NCI-H1417 treated with DMSO at 0.1 percent for 48 hours (cell line): Measurements from ENCODE around the gene ABCA7.
"Not testable (repeated sequence)": the region's sequence is repeated elsewhere in the genome, so short reads cannot be mapped to it uniquely, and the experiment has no call there.

Source experiments
- DNase-seq: peaks from one replicate; lab custom pipeline; 2025; lab: John Stamatoyannopoulos, UW

Gene ABCA7

DNA sequence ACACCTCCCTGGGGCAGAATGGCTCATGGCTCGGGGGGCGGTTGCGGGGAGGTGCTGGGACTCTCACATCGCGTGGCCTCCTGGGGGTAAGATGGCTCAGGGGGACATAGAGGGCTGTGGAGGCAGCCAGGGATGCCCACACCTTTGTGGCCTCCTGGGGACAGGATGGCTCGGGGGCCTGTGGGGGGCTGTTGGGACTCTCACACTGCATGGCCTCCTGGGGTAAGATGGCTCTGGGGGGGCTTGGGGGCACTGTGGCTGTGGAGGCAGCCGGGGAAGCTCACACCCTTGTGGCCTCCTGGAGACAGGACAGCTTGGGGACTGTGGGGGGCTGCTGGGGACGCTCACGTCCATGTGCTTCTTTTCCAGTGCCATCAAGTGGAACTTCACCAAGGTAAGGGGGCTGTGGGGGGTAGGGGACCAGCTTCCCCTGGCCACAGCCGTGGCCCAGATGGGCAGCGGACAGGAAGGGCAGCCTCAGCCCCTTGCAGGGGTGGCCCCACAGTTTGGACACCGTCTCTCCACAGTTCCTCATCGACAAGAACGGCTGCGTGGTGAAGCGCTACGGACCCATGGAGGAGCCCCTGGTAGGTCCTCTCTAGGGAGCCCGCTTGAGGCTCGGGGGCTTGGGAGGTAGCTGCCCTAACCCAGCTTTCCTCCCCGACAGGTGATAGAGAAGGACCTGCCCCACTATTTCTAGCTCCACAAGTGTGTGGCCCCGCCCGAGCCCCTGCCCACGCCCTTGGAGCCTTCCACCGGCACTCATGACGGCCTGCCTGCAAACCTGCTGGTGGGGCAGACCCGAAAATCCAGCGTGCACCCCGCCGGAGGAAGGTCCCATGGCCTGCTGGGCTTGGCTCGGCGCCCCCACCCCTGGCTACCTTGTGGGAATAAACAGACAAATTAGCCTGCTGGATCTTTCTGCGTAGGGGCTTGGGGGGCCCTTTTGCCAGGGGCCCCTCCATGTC is 66.2 kb downstream of the ABCA7 start:
- no peak for DNase-seq

GRCh38 chr19:1106841-1107660 is 67.1 kb downstream of the ABCA7 start:
- no peak for DNase-seq

GRCh38 chr19:1107661-1108261 is 67.9 kb downstream of the ABCA7 start:
- no peak for DNase-seq

DNA sequence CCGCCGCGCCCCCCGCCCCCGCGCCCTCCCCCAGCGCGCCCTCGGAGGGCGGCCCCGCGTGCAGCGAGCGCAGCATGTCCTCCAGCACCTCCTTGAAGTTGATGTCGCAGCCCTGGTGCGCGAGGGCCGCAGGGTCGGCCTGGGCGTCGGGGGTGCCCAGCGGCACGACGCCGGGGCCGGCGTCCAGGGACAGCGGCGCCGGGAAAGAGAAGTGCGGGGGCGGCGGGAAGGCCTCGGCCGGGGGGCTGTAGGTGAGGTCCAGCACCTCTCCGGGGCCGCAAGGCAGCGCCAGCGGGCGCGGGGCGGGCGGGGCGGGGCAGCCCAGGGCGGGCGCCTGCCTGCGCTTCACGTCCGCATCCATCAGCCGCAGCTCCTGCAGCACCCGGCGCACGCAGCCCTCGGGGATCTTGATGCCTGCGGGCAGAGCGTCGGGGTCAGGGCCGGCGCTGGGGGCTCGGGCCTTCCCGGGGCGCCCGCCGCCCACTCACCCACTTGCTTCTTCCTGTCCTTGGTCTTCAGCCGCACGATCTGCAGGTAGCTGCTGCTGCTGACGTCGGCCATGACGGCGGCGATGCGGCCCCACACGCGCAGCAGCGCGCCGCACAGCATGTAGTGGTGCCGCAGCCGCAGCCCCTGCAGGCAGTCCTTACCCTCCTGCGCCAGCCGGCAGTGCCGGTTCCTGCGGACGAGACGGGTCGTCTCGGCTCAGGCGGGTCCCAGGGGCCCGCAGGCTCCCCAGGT is 68.6 kb downstream of the ABCA7 start:
- no peak for DNase-seq

- no peak for DNase-seq
Measured at GRCh38 chr19:1109032-1109551, 69.2 kb downstream of the ABCA7 start.

- no peak for DNase-seq
Measured at GRCh38 chr19:1109697-1110671, 70.1 kb downstream of the ABCA7 start.

DNA sequence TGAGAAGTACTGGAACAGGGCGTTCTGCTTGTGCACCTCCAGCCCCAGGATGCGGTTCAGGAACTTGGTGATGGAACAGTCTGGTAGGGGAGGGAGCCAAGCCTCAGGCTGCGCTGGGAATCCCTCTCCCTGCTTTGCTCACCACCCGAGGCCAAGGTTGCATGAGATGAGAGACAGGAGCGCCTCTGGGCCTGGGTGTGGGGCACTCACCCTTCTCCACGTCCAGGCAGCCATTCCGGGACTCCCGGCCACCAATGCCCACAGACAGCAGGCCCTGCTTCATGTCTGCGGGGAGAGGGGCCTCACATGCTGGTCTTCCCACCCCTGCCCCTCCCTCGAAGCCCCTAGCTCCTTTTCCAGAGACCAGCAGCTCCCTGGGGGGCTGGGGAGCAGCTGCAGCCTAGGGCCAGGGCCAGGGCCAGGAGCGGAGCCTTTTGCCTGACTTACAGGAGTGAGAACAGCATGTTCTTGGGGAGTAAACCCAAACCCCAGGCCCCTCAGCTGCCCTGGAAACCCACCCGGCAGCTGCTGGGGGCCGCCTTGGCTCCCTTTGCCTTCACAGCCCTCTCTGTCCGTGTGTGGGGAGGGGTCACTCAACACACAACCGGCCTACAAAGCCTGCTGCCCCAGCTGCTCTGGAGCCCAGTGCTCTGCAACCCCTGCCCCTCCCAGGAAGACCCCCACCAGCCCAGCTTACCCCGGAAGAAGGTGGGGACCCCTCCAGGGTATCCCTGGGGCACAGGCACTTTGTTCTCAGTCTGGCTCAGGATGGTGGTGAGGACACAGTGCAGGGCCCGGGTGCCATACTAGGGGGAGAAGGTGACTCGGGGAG is 71.1 kb downstream of the ABCA7 start:
- no peak for DNase-seq

GRCh38 chr19:1111641-1112267 is 71.8 kb downstream of the ABCA7 start:
- no peak for DNase-seq

DNA sequence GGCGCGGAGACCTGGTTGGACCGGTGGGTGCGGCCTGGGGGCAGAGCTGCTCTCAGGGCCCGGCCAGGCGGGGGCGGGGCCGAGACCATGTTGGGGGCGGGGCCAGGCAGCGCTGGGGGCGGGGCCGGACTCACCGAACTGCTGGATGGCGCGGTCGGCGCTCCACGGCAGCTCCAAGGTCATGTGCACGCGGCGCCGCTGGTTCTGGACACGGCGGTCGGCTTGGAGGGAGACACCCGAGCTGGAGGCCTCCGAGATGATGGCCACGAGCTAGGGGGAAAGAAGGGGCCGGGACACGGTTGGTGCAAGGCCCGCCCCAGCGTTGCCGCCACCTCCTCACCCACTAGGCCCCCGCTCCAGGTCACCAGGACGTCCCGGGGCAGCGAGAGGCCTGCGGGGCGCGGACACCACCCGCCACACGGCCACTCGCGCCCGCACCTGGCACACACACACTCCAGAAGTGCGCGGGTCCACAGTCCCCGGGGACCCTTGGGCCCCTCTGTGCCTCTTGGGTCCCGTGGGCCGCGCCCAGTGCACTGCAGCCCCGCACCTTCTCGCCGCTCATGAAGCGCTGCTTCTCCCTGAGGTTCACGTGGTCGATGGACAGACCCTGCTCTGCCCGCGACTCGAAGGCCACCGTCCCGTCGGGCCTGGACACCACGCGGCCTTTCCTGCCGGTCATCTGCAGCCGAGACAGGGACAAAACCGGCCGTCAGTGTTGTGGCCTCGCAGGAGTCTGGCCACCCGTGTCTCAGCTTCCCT is 72.5 kb downstream of the ABCA7 start:
- no peak for DNase-seq

GRCh38 chr19:1113030-1113985 is 73.4 kb downstream of the ABCA7 start:
- DNase-seq = peak; percentile 76

DNA sequence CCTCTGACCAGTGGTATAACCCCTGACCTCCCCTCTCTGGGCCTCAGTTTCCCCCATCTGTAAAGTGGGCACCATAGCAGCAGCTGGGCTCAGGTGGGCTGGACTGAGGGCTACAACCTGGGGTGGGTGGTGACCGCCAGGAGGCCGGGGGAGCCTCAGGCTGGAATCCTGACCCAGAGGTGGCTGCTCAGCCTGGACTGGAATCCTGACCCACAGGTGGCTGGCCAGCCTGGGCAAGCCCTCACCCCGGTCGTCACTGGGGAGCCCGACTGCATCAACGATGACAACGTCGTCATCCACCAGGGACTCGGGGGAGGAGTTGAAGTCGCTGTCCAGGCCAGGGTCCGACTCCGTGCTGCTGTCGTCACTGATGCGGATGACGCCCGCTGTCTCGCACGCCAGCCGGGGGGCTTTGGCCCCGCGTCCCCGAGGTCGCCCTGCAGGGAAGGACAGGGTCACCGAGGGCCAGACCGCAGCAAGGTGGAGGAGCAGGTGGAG is 74.1 kb downstream of the ABCA7 start:
- no peak for DNase-seq

- DNase-seq = not testable (repeated sequence)
Measured at GRCh38 chr19:1114728-1115127, 74.8 kb downstream of the ABCA7 start.
